Measurements from ENCODE around the gene EFNA3. TPM values are rescaled to one million over a fixed set of nuclear protein-coding genes. Genes with fewer than 3 reads are reported as not detected.
A peak's percentile ranks its signal among the peaks of the same experiment; 100 is the strongest.

EFNA3 gene
- total and polyA plus RNA-seq, 2 experiments from 2014 or later: 10.3 to 13.6 TPM

- Mint-ChIP-seq H3K4me1 (peaks cover 20% of the 10 kb centered on the region), H3K27me3 (ENCODE audit: insufficient read depth, low read depth, poor library complexity) (peaks cover 23% of the 10 kb centered on the region), H3K27ac (peak within 1 kb of the TSS; percentile 99), H3K9me3 (no peaks in the 10 kb centered on the region), H3K36me3 (ENCODE audit: low read depth) (peaks cover 24% of the 10 kb centered on the region), H3K4me3 (peak within 1 kb of the TSS; percentile 94)
- H4K20me1 ChIP-seq (replicated peaks; ENCODE audit: insufficient read depth): peaks cover 13% of the 10 kb centered on the region
- ATAC-seq: peak; percentile 83
- DNase-seq (ENCODE audit: low spot score): peak; percentile 96
- H3K27ac ChIP-seq (ENCODE audit: low read depth): peak within 1 kb of the TSS; percentile 95
- peak within 1 kb of the TSS; percentile 82 for H3K4me3 ChIP-seq
- peaks cover 12% of the 10 kb centered on the region; the same call in 1 of the 2 replicates for H3K27me3 ChIP-seq (ENCODE audit: insufficient read depth)
- peak within 1 kb of the TSS; percentile 91 for H2AFZ ChIP-seq
- peak within 1 kb of the TSS; percentile 95 for H3K4me2 ChIP-seq
- H3K36me3 ChIP-seq (ENCODE audit: insufficient read depth): no peaks in the 10 kb centered on the region
- peaks cover 28% of the 10 kb centered on the region for H3F3A ChIP-seq (replicated peaks; ENCODE audit: low read depth)
- TF ChIP-seq STAT1 (IDR thresholded peaks at IDR 0.05; ENCODE audit: unreplicated experiment) (no peak), ZNF331 (CRISPR knock-in tag; IDR thresholded peaks at IDR 0.05; ENCODE audit: low read depth) (no peak), ZNF114 (CRISPR knock-in tag; IDR thresholded peaks at IDR 0.05) (no peak), JUNB (IDR thresholded peaks at IDR 0.05; ENCODE audit: unreplicated experiment) (no peak), EZH2phosphoT487 (IDR thresholded peaks at IDR 0.05; ENCODE audit: unreplicated experiment) (no peak), CTCF (conservative IDR thresholded peaks at IDR 0.05; ENCODE audit: low read depth in 2 of 2) (no peak), EZH2 (IDR thresholded peaks at IDR 0.05; ENCODE audit: low read depth, unreplicated experiment) (no peak), NANOG (IDR thresholded peaks at IDR 0.05; ENCODE audit: borderline replicate concordance) (no peak), CREB1 (CRISPR knock-in tag; IDR thresholded peaks at IDR 0.05; ENCODE audit: low read depth) (peak; percentile 11; the same call in 1 of the 2 replicates), ETS1 (IDR thresholded peaks at IDR 0.05) (no peak), POLR2AphosphoS5 (IDR thresholded peaks at IDR 0.05; ENCODE audit: low read depth) (peak; percentile 92), ZNF462 (CRISPR knock-in tag; IDR thresholded peaks at IDR 0.05) (no peak), REST (IDR thresholded peaks at IDR 0.05; ENCODE audit: unreplicated experiment) (peak; percentile 3)
- peaks cover 21% of the 10 kb centered on the region for H3K4me1 ChIP-seq (ENCODE audit: insufficient read depth)
- H3K79me2 ChIP-seq (replicated peaks; ENCODE audit: insufficient read depth): peaks cover 22% of the 10 kb centered on the region
- no peaks in the 10 kb centered on the region for H3K9me2 ChIP-seq (ENCODE audit: insufficient read depth)
These were observed 56.9 kb downstream of the EFNA3 start, which contains the start of gene SLC50A1 for GRCh38 chr1:155135415-155136028. TSS of gene SLC50A1 (plus strand) at chr1:155135852. CDS start at chr1:155135912, 60 bp downstream.
